ENCODE results near the gene SLX4. TPM values are rescaled to one million over a fixed set of nuclear protein-coding genes. Genes with fewer than 3 reads are reported as not detected.
A peak's percentile ranks its signal among the peaks of the same experiment; 100 is the strongest.
"Not testable (repeated sequence)": the region's sequence is repeated elsewhere in the genome, so short reads cannot be mapped to it uniquely, and the experiment has no call there.

Gene SLX4
- total and polyA plus RNA-seq, 8 donors: 0.76 to 19.7 (median 6.0) TPM

- 66 to 88% (median 74%) methylated on average over 3 of the region's 3 CpGs for whole genome bisulfite sequencing, 5 donors
- Histone ChIP-seq H3K9me3 (no peaks in the 10 kb centered on the region), H3K4me1 (peaks cover 0 to 26% (median 11%) of the 10 kb centered on the region in 4 donors), H3K27me3 (no peaks in the 10 kb centered on the region), H3K36me3 (peaks cover 0 to 6% (median 0%) of the 10 kb centered on the region in 4 donors), H3K27ac (no peak overlapping the region), H3K4me3 (no peak overlapping the region)
- no peak for TF ChIP-seq POLR2AphosphoS5 (IDR thresholded peaks at IDR 0.05)
- TF ChIP-seq POLR2A (IDR thresholded peaks at IDR 0.05): no peak
- TF ChIP-seq EP300 (IDR thresholded peaks at IDR 0.05): no peak
- TF ChIP-seq CTCF (IDR thresholded peaks at IDR 0.05): no peak
- intact Hi-C loops (cut with DNase I; ENCODE audit: low total_unique reads): no loop called here
- DNase-seq: peak in 1 of 2 donors; percentile 24
These were observed 7.3 kb upstream of the SLX4 start for GRCh38 chr16:3618769-3619141.

GRCh38 chr16:3612510-3613466 is 1.4 kb upstream of the SLX4 start:
- TF ChIP-seq POLR2A (IDR thresholded peaks at IDR 0.05): no peak
- no peak for TF ChIP-seq CTCF (IDR thresholded peaks at IDR 0.05)
- TF ChIP-seq EP300 (IDR thresholded peaks at IDR 0.05): no peak
- TF ChIP-seq POLR2AphosphoS5 (IDR thresholded peaks at IDR 0.05): no peak
- Histone ChIP-seq H3K27ac (peak overlapping the region in 3 of 5 donors; percentile 88 to 91 (median 90)), H3K4me3 (peak overlapping the region; percentile 90 to 99 (median 91)), H3K36me3 (peaks cover 0 to 6% (median 0%) of the 10 kb centered on the region in 4 donors), H3K27me3 (no peaks in the 10 kb centered on the region), H3K4me1 (peaks cover 21 to 41% (median 33%) of the 10 kb centered on the region in 4 donors), H3K9me3 (no peaks in the 10 kb centered on the region)
- intact Hi-C loops (cut with DNase I; ENCODE audit: low total_unique reads): no loop called here
- peak in 1 of 2 donors; percentile 18 for DNase-seq
- 73 to 79% (median 75%) methylated on average over 33 to 34 of the region's 34 CpGs for WGBS, 5 donors

- intact Hi-C loops (cut with DNase I; ENCODE audit: low total_unique reads): no loop called here
- H3K27me3 ChIP-seq: no peaks in the 10 kb centered on the region
- H3K36me3 ChIP-seq: peaks cover 0 to 14% (median 6%) of the 10 kb centered on the region in 4 donors
- H3K4me1 ChIP-seq: peaks cover 21 to 41% (median 33%) of the 10 kb centered on the region in 4 donors
- H3K9me3 ChIP-seq: no peaks in the 10 kb centered on the region
- H3K27ac ChIP-seq: peak overlapping the region; percentile 84 to 91 (median 88)
- peak overlapping the region; percentile 90 to 99 (median 91) for H3K4me3 ChIP-seq
- no peak for DNase-seq
- TF ChIP-seq CTCF (IDR thresholded peaks at IDR 0.05): no peak
- TF ChIP-seq POLR2AphosphoS5 (IDR thresholded peaks at IDR 0.05): no peak
- TF ChIP-seq POLR2A (IDR thresholded peaks at IDR 0.05): no peak
- no peak for TF ChIP-seq EP300 (IDR thresholded peaks at IDR 0.05)
- 1 to 4% (median 3%) methylated on average over 10 of the region's 10 CpGs for WGBS, 5 donors
These were observed 684 bp downstream of the SLX4 start for GRCh38 chr16:3610698-3611145.

GRCh38 chr16:3609895-3610697 is 1.3 kb downstream of the SLX4 start:
- Histone ChIP-seq H3K4me3 (peak overlapping the region in 3 of 4 donors; percentile 90 to 99 (median 90)), H3K27ac (peak overlapping the region in 1 of 5 donors; percentile 90), H3K27me3 (no peaks in the 10 kb centered on the region), H3K9me3 (no peaks in the 10 kb centered on the region), H3K36me3 (peaks cover 0 to 20% (median 8%) of the 10 kb centered on the region in 4 donors), H3K4me1 (peaks cover 21 to 41% (median 33%) of the 10 kb centered on the region in 4 donors)
- DNase-seq: peak in 1 of 2 donors; percentile 66
- peak in 1 of 3 donors; percentile 3 for TF ChIP-seq POLR2AphosphoS5 (IDR thresholded peaks at IDR 0.05)
- no peak for TF ChIP-seq POLR2A (IDR thresholded peaks at IDR 0.05)
- TF ChIP-seq EP300 (IDR thresholded peaks at IDR 0.05): no peak
- TF ChIP-seq CTCF (IDR thresholded peaks at IDR 0.05): no peak
- intact Hi-C loops (cut with DNase I; ENCODE audit: low total_unique reads): no loop called here
- WGBS, 5 donors: 35 to 52% (median 41%) methylated on average over 14 of the region's 14 CpGs

GRCh38 chr16:3608976-3609375 is 2.4 kb downstream of the SLX4 start:
- H3K4me3 ChIP-seq; DNase-seq; H3K9me3 ChIP-seq; intact Hi-C loops (cut with DNase I; ENCODE audit: low total_unique reads); H3K27ac ChIP-seq; H3K27me3 ChIP-seq: not testable (repeated sequence)
- Histone ChIP-seq H3K4me1 (peaks cover 21 to 35% (median 28%) of the 10 kb centered on the region in 4 donors), H3K36me3 (peaks cover 0 to 25% (median 14%) of the 10 kb centered on the region in 4 donors)
- WGBS, 5 donors: 93 to 97% (median 95%) methylated on average over 13 of the region's 13 CpGs

Measured in stomach (tissue), 9 donors.